Measurements from ENCODE around the gene TMEFF1.

TMEFF1 gene

DNA sequence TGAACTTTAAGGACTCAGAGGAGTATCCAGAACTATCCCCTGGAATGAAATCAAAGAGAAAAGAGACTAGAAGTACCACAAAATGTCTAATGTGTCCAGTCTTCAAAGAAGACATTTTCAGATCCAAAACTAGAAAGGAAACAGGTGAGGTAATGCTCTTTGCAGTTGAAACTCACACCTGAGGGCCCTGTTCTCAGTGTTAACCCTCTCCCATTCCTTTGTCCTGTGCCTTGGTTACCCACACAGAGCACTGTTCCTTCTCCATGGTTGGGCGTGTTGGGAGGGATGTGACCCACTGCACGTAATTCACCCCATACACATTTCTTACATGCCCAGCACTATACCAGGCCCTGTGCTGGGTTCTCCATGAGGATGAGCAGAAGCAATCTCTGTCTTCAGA is 24.7 kb upstream of the TMEFF1 start:
- DNase-seq, result no peak

GRCh38 chr9:100449420-100449819 is 23.5 kb upstream of the TMEFF1 start:
- DNase-seq, result no peak

GRCh38 chr9:100452894-100453293 is 20.1 kb upstream of the TMEFF1 start:
- DNase-seq, result no peak

- no peak for DNase-seq
Observed at GRCh38 chr9:100455470-100455869, 17.5 kb upstream of the TMEFF1 start.

DNA sequence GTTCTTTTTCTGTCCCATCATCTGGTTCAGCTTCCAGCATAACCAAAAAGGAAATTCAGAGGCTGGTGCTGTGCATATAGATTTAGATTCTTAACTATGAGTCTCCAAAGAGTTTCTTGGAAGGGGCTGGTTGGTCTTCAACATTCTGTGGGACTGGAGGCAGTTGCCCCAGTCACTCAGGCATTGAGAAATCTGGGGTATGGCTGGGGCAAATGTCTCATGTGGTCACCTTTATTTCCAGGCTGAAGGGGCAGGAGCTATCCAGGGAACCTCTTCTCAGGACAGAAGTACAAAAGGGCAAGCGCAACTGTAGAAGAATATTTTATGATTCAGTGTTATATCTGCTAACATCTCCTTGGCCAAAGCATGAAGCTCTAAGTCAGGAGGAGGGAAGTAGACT is 15.4 kb upstream of the TMEFF1 start:
- DNase-seq, result no peak

GRCh38 chr9:100459963-100460362 is 13.0 kb upstream of the TMEFF1 start:
- DNase-seq, result no peak

DNA sequence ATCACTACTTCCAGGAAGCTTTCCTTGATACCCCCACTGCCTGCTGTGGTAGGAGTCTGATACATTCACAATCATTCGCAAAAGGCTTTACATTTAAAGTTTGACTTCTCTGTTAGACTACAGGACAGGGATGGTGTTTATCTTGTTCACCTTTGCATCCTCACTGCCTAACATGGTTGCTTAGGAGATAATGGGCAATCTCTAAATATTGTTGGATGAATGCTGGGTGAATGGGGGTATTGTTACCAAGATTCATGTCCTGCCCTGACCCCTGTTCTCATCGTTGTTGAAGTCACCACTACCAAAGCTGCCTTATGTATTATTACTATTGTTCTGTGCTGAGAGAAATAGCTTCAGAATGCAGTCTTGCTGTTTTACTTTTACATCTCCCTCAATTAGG is 7.7 kb upstream of the TMEFF1 start:
- DNase-seq, result no peak

- DNase-seq, result no peak
Observed at GRCh38 chr9:100465761-100466160, 7.2 kb upstream of the TMEFF1 start.

- DNase-seq, result no peak
Observed at GRCh38 chr9:100466171-100466828, 6.6 kb upstream of the TMEFF1 start.

- DNase-seq, result no peak
Observed at GRCh38 chr9:100466829-100467221, 6.1 kb upstream of the TMEFF1 start.

GRCh38 chr9:100468041-100468440 is 4.9 kb upstream of the TMEFF1 start:
- DNase-seq, result no peak

GRCh38 chr9:100472268-100472667 is 681 bp upstream of the TMEFF1 start:
- DNase-seq, result no peak

- DNase-seq, result no peak
Observed at GRCh38 chr9:100473276-100474081, 530 bp downstream of the TMEFF1 start.

- no peak for DNase-seq
Observed at GRCh38 chr9:100474082-100474923, 1.4 kb downstream of the TMEFF1 start.

GRCh38 chr9:100474924-100475276 is 2.0 kb downstream of the TMEFF1 start:
- DNase-seq, result no peak

- DNase-seq, result no peak
Observed at GRCh38 chr9:100477241-100477640, 4.3 kb downstream of the TMEFF1 start.

DNA sequence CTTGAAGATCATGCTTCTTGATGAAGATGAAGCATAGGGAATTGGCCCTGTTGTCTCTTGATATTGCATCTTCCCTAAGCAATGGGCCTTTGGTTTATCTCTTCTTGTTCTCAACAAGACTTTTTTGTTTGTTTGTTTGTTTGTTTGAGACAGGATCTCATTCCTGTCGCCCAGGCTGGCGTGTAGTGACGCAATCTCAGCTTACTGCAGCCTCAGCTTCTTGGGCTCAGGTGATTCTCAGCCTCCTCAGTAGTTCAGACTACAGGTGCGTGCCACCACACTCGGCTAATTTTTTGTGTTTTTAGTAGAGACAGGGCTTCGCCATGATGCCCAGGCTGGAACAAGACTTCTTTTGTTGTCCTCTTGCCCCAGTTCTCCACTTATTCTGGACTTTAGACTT is 5.2 kb downstream of the TMEFF1 start:
- DNase-seq, result no peak

- DNase-seq, result no peak
Observed at GRCh38 chr9:100479820-100480219, 6.9 kb downstream of the TMEFF1 start.

DNA sequence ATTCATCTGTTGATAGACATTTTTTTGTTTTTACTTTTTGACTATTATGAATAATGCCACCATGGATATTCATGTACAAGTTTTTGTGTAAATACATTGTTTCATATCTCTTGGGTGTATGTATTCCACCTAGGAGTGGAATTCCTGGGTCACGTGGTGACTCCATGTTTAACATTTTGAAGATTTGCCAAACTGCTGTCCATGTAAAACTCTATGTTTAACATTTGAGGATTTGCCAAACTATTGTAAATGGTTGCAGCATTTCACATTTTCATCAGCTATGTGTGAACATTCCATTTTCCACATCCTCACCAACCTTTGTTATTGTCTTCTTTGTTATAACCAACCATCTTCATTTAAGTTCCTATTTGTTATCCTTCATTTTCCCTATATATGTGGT is 12.2 kb downstream of the TMEFF1 start:
- no peak for DNase-seq

DNA sequence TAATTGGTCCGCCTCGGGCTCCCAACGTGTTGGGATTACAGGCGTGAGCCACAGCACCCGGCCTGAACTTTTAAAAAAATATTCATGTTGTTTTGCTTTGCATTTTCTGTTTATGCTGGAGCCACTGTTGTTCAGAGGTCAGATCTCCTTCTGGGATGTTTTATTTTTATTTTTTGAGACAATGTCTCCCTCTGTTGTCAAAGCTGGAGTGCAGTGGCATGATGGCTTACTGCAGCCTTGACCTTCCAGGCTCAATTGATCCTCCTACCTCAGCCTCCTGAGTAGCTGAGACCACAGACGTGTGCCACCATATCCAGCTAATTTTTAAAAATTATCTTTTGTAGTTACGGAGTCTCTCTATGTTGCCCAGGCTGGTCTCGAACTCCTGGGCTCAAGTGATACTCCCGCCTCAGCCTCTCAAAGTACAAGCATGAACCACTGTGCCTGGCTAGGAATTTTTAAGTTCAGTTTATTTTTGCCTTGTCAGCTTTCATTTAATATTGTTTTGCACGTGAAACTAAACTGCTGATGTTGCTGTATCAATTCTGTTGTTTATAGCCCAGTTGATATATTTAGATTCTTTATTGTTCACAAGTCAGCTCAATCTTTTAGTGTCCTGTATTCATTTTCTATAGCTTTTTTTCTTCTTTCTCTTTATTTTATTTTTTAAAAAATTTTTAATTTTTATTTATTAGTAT is 13.7 kb downstream of the TMEFF1 start:
- no peak for DNase-seq

GRCh38 chr9:100488177-100488576 is 15.2 kb downstream of the TMEFF1 start:
- DNase-seq, result no peak

DNA sequence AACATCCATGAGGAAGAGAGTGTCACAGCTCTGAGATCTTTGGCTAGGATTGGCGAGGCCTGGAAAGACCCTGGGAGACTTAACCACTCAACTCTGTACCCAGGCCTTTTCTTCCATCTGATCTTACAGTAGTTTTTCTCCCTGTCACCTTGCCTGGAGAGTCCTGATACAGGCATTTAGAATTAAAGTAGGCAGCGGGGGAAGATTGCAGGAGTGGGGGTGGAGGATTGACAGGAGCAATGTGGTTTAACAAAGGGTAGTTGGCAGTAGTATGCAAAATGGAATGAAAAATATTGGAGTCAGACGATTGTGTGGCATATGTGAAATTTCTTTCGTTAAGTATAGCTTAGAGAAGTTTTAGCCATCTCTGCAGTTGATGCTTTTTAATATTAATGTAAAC is 16.9 kb downstream of the TMEFF1 start:
- DNase-seq, result no peak

- no peak for DNase-seq
Observed at GRCh38 chr9:100492952-100493351, 20.0 kb downstream of the TMEFF1 start.
